ENCODE measurements around the gene TRPM4.

TRPM4 gene

GRCh38 chr19:49231804-49232203, 74.2 kb downstream of the TRPM4 start:
- DNase-seq (ENCODE audit: low spot score): no peak

- DNase-seq (ENCODE audit: low spot score): no peak
Measured at GRCh38 chr19:49233163-49233562, 75.6 kb downstream of the TRPM4 start.

GRCh38 chr19:49241769-49242168, 84.2 kb downstream of the TRPM4 start:
- no peak for DNase-seq (ENCODE audit: low spot score)

- DNase-seq (ENCODE audit: low spot score): no peak
Measured at GRCh38 chr19:49243129-49243528, 85.5 kb downstream of the TRPM4 start.

- no peak for DNase-seq (ENCODE audit: low spot score)
Measured at GRCh38 chr19:49243726-49244125, 86.1 kb downstream of the TRPM4 start.

- DNase-seq (ENCODE audit: low spot score): no peak
Measured at GRCh38 chr19:49244256-49244655, 86.7 kb downstream of the TRPM4 start.

GRCh38 chr19:49247676-49248075, 90.1 kb downstream of the TRPM4 start:
- DNase-seq (ENCODE audit: low spot score): no peak

GRCh38 chr19:49249933-49250332, 92.3 kb downstream of the TRPM4 start:
- no peak for DNase-seq (ENCODE audit: low spot score)

- DNase-seq (ENCODE audit: low spot score): no peak
Measured at GRCh38 chr19:49255674-49256073, 98.1 kb downstream of the TRPM4 start.

GRCh38 chr19:49256691-49257090, 99.1 kb downstream of the TRPM4 start:
- DNase-seq (ENCODE audit: low spot score): no peak

Measured in hematopoietic multipotent progenitor cell treated with erythropoietin and hydrocortisone succinate and interleukin-3 and kit ligand, for 15 days (in vitro differentiated cells).